Measurements from ENCODE around the gene EEF1AKMT4.

EEF1AKMT4 gene

DNA sequence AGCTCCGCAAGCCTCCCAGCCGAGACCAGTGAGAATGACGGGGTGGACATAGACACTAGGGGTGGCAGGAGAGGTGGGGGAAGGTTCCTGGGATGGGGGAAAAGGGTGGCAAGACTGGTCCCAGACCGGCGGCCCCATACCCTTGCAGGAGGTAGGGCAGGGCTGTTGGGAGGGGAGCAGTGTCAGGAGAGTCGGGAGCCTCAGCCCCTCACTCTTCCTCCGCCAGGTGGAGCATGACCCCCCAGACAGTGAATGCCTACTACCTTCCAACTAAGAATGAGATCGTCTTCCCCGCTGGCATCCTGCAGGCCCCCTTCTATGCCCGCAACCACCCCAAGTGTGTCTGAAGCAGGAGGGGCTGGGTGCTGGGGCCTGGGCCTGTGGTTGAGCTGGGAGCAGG is 40.9 kb downstream of the EEF1AKMT4 start:
- no peak overlapping the region for H3K9ac ChIP-seq (ENCODE audit: low read length)
- H3K27me3 ChIP-seq (replicated peaks; ENCODE audit: insufficient read depth, low read length) = peaks cover 45% of the 10 kb centered on the region
- no peaks in the 10 kb centered on the region for H3F3A ChIP-seq (ENCODE audit: insufficient read depth, low read length)
- H3K27ac ChIP-seq (ENCODE audit: low read length) = no peak overlapping the region
- H3K79me2 ChIP-seq (ENCODE audit: low read length) = no peaks in the 10 kb centered on the region
- H3K4me3 ChIP-seq (ENCODE audit: low read length) = no peak overlapping the region
- H3K9me2 ChIP-seq (replicated peaks; ENCODE audit: insufficient read depth, low read length) = no peaks in the 10 kb centered on the region
- no peak for DNase-seq
- no peaks in the 10 kb centered on the region for H3K4me1 ChIP-seq (ENCODE audit: low read length)
- TF ChIP-seq EZH2 (optimal IDR thresholded peaks at IDR 0.05; ENCODE audit: low read depth, low read length) (no peak), EZH2phosphoT487 (IDR thresholded peaks at IDR 0.05; ENCODE audit: low read length) (no peak)
- TF ChIP-seq, protein P1, sequence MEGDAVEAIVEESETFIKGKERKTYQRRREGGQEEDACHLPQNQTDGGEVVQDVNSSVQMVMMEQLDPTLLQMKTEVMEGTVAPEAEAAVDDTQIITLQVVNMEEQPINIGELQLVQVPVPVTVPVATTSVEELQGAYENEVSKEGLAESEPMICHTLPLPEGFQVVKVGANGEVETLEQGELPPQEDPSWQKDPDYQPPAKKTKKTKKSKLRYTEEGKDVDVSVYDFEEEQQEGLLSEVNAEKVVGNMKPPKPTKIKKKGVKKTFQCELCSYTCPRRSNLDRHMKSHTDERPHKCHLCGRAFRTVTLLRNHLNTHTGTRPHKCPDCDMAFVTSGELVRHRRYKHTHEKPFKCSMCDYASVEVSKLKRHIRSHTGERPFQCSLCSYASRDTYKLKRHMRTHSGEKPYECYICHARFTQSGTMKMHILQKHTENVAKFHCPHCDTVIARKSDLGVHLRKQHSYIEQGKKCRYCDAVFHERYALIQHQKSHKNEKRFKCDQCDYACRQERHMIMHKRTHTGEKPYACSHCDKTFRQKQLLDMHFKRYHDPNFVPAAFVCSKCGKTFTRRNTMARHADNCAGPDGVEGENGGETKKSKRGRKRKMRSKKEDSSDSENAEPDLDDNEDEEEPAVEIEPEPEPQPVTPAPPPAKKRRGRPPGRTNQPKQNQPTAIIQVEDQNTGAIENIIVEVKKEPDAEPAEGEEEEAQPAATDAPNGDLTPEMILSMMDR (IDR thresholded peaks at IDR 0.05; ENCODE audit: low read length) = no peak
- no peaks in the 10 kb centered on the region for H3K36me3 ChIP-seq (replicated peaks; ENCODE audit: insufficient read depth, low read length)
- no peaks in the 10 kb centered on the region for H4K20me1 ChIP-seq (ENCODE audit: insufficient read depth, low read length)
- no peak overlapping the region for H3K4me2 ChIP-seq (ENCODE audit: low read depth, low read length)
- H3K9me3 ChIP-seq (replicated peaks; ENCODE audit: insufficient read depth, low read length) = no peaks in the 10 kb centered on the region
- no peak overlapping the region for H2AFZ ChIP-seq (ENCODE audit: low read length)

DNA sequence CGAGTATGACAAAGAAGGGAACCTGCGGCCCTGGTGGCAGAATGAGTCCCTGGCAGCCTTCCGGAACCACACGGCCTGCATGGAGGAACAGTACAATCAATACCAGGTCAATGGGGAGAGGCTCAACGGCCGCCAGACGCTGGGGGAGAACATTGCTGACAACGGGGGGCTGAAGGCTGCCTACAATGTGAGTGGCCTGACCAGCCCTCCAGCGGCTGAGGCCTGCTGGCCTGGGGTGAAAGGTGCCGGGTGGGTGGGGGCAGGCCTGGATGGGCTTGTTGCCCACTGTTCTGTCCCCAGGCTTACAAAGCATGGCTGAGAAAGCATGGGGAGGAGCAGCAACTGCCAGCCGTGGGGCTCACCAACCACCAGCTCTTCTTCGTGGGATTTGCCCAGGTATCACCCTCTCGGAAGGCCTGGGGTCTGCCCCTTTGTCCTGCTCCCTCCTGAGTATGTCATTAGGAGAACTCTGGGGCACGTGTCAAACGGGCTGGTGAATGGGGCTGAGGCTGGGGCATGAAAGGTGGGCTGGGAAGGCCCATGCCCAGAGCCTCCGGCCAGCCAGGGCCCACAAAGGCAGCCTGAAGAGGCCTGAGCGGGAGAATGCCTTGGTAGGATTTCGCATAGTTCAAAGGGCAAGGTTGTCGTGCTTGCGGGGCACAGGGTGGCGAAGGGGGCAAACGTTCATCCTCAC is 41.7 kb downstream of the EEF1AKMT4 start:
- Histone ChIP-seq H3K27me3 (replicated peaks; ENCODE audit: insufficient read depth, low read length) (peaks cover 42% of the 10 kb centered on the region), H3K4me2 (ENCODE audit: low read depth, low read length) (no peak overlapping the region), H3K27ac (ENCODE audit: low read length) (no peak overlapping the region), H4K20me1 (ENCODE audit: insufficient read depth, low read length) (no peaks in the 10 kb centered on the region), H3K4me3 (ENCODE audit: low read length) (no peak overlapping the region), H3K4me1 (ENCODE audit: low read length) (no peaks in the 10 kb centered on the region), H2AFZ (ENCODE audit: low read length) (no peak overlapping the region), H3K9me2 (replicated peaks; ENCODE audit: insufficient read depth, low read length) (no peaks in the 10 kb centered on the region), H3K9ac (ENCODE audit: low read length) (no peak overlapping the region), H3K9me3 (replicated peaks; ENCODE audit: insufficient read depth, low read length) (no peaks in the 10 kb centered on the region), H3F3A (ENCODE audit: insufficient read depth, low read length) (no peaks in the 10 kb centered on the region), H3K79me2 (ENCODE audit: low read length) (no peaks in the 10 kb centered on the region), H3K36me3 (replicated peaks; ENCODE audit: insufficient read depth, low read length) (no peaks in the 10 kb centered on the region)
- DNase-seq = no peak
- TF ChIP-seq, protein P1 (IDR thresholded peaks at IDR 0.05; ENCODE audit: low read length) = no peak
- no peak for TF ChIP-seq EZH2phosphoT487 (IDR thresholded peaks at IDR 0.05; ENCODE audit: low read length)
- TF ChIP-seq EZH2 (optimal IDR thresholded peaks at IDR 0.05; ENCODE audit: low read depth, low read length) = no peak

DNA sequence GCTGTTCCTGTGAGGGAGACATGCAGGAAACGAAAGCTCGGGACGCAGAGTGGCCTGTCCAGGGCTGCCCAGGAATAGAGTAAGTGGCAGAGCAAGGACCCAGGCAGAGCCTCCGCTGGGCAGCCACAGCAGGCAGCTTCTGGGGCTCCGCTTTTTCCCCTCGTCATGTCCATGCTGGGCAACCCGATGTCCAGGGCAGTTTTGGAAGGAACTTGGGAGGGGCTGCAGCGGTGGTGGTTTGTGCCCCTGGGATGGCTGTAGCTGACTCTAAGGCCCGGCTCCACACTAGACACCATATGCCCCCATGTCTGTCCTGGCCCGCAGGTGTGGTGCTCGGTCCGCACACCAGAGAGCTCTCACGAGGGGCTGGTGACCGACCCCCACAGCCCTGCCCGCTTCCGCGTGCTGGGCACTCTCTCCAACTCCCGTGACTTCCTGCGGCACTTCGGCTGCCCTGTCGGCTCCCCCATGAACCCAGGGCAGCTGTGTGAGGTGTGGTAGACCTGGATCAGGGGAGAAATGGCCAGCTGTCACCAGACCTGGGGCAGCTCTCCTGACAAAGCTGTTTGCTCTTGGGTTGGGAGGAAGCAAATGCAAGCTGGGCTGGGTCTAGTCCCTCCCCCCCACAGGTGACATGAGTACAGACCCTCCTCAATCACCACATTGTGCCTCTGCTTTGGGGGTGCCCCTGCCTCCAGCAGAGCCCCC is 42.4 kb downstream of the EEF1AKMT4 start:
- no peaks in the 10 kb centered on the region for H3K9me2 ChIP-seq (replicated peaks; ENCODE audit: insufficient read depth, low read length)
- H4K20me1 ChIP-seq (ENCODE audit: insufficient read depth, low read length) = no peaks in the 10 kb centered on the region
- no peak overlapping the region for H3K9ac ChIP-seq (ENCODE audit: low read length)
- no peaks in the 10 kb centered on the region for H3K36me3 ChIP-seq (replicated peaks; ENCODE audit: insufficient read depth, low read length)
- H3K4me2 ChIP-seq (ENCODE audit: low read depth, low read length) = no peak overlapping the region
- H3K27me3 ChIP-seq (replicated peaks; ENCODE audit: insufficient read depth, low read length) = peaks cover 35% of the 10 kb centered on the region
- no peak overlapping the region for H3K27ac ChIP-seq (ENCODE audit: low read length)
- H3K4me1 ChIP-seq (ENCODE audit: low read length) = no peaks in the 10 kb centered on the region
- H3K79me2 ChIP-seq (ENCODE audit: low read length) = no peaks in the 10 kb centered on the region
- no peaks in the 10 kb centered on the region for H3K9me3 ChIP-seq (replicated peaks; ENCODE audit: insufficient read depth, low read length)
- no peaks in the 10 kb centered on the region for H3F3A ChIP-seq (ENCODE audit: insufficient read depth, low read length)
- H2AFZ ChIP-seq (ENCODE audit: low read length) = no peak overlapping the region
- TF ChIP-seq EZH2phosphoT487 (IDR thresholded peaks at IDR 0.05; ENCODE audit: low read length) = no peak
- no peak for TF ChIP-seq EZH2 (optimal IDR thresholded peaks at IDR 0.05; ENCODE audit: low read depth, low read length)
- TF ChIP-seq, protein P1 (IDR thresholded peaks at IDR 0.05; ENCODE audit: low read length) = no peak
- DNase-seq = no peak
- H3K4me3 ChIP-seq (ENCODE audit: low read length) = no peak overlapping the region

All from MM.1S (cell line).